ENCODE measurements around the gene PLA2G7.

DNA sequence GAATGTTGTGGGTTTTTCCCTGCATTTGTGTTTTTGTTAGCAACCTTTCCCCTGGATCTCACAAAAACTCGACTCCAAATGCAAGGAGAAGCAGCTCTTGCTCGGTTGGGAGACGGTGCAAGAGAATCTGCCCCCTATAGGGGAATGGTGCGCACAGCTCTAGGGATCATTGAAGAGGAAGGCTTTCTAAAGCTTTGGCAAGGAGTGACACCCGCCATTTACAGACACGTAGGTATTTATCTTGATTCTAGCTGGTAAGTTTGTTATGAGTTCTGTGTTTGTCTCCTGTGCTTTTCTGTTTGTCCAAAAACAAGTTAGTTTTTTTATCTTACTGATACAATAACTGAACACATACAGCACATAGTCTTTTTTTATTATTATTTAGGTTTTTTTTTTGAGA, 79.4 kb downstream of the PLA2G7 start:
- TF ChIP-seq EP300 (IDR thresholded peaks at IDR 0.05) (no peak), POLR2A (IDR thresholded peaks at IDR 0.05) (no peak)
- TF ChIP-seq, protein P1, sequence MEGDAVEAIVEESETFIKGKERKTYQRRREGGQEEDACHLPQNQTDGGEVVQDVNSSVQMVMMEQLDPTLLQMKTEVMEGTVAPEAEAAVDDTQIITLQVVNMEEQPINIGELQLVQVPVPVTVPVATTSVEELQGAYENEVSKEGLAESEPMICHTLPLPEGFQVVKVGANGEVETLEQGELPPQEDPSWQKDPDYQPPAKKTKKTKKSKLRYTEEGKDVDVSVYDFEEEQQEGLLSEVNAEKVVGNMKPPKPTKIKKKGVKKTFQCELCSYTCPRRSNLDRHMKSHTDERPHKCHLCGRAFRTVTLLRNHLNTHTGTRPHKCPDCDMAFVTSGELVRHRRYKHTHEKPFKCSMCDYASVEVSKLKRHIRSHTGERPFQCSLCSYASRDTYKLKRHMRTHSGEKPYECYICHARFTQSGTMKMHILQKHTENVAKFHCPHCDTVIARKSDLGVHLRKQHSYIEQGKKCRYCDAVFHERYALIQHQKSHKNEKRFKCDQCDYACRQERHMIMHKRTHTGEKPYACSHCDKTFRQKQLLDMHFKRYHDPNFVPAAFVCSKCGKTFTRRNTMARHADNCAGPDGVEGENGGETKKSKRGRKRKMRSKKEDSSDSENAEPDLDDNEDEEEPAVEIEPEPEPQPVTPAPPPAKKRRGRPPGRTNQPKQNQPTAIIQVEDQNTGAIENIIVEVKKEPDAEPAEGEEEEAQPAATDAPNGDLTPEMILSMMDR (IDR thresholded peaks at IDR 0.05): no peak
